Measurements from ENCODE around the gene PHETA1.

PHETA1 gene

DNA sequence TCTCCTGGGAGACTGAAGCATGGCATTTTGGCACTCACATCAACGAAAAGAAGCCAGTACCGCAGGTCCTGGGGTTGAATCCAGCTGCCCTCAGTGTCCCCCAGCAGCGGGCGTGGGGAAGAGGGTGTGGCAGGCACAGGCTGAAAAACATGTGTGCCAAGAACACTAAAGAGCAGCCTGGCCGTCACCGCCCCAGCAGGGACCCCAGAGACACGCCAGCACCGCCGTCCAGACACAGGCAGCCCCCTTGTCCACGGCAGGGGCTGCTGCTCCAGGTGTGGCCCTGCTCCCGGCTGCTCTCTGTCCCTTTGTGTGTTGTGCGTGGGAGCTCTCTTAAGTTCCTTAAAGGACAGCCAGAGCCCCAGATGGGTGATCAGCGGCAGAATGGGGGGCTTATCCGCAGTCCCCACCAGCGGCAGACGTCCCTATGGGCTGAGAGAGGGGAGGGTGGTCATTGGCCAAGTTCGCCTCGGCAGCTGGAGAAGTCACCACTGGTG lies 556 bp downstream of the PHETA1 start:
- DNase-seq, result no peak

DNA sequence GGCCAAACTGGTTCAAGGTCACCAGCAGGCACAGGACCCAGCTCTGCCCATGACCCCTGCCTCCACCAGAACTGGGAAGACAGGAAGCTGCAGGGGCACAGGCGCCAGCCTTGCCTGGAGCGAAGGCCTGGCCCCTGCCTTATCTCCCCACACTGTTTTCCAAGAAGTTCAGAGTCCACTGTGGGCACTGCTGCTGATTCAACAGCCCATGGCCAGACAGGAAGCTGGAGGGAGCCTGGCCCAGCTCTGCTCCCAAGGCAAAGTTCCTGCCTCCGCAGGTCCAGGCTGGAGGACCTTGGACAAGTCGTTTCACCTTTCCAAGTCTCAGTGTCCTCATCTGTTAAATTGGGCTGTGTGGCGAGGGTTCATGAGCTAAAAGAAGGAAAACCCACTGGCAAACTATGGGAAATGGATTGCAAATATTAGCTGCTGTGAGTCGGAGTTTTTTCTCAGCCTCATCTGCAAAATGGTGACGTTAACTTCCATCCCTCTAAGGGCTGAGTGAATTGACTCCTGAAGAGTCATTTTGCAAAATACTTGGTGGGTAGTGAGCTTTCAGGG lies 1.2 kb downstream of the PHETA1 start:
- no peak for DNase-seq

DNA sequence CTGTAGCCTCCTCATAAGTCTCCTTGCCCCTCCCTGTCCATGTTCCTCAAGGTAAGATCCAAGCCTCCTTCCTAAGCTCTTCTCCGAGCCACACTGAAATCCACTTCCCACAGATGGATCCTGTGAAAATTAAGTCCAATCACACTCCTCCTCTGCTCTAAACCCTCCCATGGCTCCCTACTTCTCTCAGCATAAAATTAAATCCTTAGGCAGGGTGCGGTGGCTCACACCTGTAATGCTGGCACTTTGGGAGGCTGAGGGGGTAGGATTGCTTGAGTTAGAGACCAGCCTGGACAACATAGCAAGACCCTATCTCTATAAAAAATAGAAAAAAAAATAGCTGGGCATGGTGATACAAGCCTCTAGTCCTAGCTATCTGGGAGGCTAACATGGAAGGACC lies 2.3 kb downstream of the PHETA1 start:
- DNase-seq, result no peak

DNA sequence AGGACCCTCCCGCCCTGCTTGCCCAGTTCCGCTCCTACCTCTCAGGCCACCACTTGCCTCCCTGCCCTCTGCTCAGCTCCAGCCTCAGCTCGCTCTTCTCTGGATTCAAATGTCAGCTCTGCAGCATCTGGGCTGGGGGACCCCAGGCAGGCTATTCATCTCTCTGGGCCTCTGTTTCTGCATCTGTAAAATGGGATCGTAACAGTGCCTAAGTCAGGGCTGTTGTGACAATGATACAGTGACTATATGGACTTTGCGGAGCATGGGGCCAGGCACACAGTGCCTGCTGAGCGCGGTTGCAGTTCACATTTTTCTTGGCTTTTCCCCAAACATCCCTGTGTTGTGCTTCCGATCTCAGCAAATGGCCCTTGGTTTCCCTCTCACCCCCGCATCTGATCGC lies 2.8 kb downstream of the PHETA1 start:
- DNase-seq, result no peak

DNA sequence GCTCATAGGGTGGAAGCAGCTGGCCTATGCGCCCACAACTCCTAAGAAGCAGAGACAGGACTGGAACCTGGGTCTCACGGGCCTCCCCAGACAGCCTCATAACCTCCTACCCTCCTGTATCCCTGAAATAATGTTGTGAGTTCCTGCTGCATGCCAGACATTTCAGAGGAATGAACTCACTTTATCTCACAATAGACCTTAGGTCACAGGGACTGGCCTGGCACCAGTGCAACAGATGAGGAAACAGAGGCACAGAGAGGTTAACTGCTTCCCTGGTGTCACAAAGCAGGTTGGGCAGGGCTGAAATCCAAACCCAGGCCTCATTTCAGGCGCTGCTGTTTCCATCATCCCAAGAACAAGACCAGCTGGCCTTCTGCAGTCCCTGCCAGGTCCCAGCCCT lies 5.3 kb downstream of the PHETA1 start:
- no peak for DNase-seq

GRCh38 chr12:111362687-111363475 lies 6.0 kb downstream of the PHETA1 start:
- no peak for DNase-seq

GRCh38 chr12:111361717-111362576 lies 6.9 kb downstream of the PHETA1 start:
- no peak for DNase-seq

DNA sequence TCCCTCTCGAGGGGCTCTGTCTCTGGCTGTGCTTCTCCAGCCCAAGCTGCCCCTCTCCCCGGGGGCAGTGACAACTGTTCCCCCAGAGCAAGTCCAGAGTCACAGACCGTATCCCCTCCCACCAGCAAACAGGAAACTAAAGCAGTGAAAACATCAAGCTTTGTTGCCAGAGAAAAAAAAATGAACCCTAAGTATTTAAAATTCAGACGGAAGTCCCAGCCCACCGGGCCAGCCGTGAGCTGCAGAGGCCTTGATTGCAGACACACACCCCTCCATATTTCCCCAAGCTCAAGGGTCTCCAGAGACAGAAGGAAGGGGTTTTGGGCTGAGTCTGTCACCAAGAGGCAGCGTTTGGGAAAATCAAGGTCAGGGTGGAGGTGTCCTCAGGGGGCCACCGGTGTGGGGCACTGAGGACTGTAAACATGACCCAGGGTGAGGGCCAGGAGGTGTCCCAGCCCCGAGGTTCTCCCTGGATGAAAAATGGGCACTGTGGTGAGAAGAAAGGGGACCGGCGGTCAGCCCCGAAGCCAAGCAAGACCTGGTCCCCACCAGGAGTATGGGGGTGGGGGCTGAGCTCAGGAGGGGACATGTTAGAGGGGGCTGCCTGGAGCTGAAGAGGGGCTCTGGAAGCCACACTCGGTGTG lies 7.7 kb downstream of the PHETA1 start:
- no peak for DNase-seq

- DNase-seq, result no peak
Measured at GRCh38 chr12:111360325-111360930, 8.5 kb downstream of the PHETA1 start.

DNA sequence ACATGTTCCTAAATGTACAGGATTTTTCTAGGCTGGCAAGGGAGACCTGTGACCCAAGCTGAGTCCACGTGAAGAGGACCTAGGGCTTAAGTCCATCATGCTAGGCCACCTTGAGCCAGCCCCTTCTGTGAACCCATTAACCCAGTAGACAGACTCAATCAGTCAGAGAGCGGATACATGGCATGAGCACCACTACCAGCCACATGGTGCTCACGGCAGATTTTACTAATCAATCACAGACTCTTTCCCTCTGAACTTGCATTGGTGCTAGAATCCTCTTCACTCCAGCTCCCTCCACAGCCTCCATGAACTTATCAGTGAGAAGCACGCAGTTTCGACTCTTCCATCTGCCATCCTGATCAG lies 9.0 kb downstream of the PHETA1 start:
- DNase-seq, result no peak

- peak; percentile 74 for DNase-seq
Measured at GRCh38 chr12:111359231-111359913, 9.5 kb downstream of the PHETA1 start.

GRCh38 chr12:111355201-111355925 lies 13.5 kb downstream of the PHETA1 start:
- DNase-seq, result no peak

DNA sequence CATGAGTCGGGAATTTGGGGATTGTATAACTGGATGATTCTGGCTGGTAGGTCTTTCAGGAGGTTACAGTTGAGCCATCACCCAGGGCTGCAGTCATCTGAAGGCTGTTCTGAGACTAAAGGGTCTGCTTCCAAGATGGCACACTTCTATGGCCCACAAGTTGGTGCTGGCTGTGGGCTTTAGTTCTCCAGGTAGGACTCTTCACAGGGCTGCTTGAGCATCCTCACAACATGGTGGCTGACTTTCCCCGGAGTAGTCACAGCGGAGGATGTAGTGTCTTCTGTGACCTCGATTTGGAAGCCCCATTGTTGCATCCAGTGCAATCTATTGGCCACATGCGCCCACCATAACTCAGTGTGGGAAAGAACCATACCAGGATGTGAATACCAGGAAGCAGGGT lies 14.4 kb downstream of the PHETA1 start:
- no peak for DNase-seq

- DNase-seq, result no peak
Measured at GRCh38 chr12:111353603-111354295, 15.1 kb downstream of the PHETA1 start.

DNA sequence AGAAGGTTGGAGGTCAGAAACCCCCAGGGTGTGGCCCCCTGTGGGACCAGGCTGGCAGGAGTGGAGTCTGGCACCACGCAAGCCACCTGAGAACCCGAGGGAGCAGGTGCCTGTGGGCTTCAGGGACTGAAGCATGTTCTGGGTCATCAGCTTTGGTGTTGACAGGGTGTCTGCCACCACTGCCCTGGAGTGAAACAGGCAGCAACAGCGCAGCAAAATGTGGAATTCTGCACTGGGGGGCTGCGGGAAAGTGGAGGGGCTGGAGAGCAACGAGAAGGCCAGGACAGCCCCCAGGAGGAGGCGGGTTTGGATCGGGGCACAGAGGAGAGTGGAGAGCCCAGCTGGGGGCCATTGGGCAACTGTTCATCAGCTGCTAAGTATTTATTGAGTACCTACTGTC lies 15.9 kb downstream of the PHETA1 start:
- DNase-seq, result no peak

- DNase-seq, result no peak
Measured at GRCh38 chr12:111352296-111352993, 16.4 kb downstream of the PHETA1 start.

DNA sequence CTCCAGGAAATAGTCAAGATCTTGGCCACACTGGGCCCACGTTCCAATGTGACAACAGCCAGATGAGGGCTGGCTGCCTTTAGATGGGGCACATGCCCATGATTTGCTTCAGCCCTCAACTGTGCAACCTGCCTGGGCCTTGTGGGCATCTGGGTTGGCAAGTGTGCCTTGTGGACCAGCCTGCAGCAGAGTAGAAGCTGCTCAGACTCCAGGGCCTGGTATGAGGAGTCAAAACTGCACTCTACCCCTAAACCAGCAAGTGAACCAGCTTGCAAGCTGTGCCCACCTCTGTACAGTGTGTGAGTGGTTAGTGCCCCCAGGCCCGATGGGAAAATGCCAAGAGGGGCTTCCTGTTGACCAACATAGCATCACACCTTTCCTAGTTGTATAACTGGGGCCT lies 17.9 kb downstream of the PHETA1 start:
- no peak for DNase-seq

DNA sequence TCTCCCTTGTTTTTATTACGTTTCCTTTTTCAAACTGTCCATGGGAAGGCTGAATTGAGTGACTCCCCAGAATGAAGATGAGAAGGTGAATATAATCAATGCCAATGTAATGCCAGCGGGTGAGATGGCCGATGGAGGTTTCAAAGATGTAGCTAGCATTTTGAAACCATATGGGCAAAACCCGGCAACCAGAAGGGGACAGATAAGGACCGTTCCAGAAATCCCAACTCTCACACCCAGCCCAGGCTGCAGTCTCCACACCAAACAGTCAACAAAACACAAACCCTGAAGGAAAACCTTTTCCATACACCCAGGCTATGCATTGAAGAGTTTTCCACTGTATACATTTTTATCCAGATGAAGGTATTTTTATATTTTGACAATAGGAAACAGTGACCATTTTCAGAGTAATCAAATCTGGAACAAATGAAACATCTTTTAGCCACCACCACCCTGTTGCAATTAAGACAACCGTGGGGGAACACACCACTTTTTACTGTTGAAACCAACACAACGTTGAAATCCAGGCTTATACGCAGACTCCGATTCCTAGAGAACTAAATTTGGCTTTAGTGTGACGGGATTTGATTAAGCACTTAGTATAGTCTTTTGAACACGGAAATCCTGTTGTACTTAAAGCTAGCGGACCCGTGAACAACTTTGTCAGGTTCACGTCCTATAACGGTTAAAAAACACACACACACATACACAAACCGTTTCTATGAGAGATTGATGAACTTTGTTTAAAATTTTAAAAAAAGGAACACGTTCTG lies 19.0 kb downstream of the PHETA1 start:
- no peak for DNase-seq

DNA sequence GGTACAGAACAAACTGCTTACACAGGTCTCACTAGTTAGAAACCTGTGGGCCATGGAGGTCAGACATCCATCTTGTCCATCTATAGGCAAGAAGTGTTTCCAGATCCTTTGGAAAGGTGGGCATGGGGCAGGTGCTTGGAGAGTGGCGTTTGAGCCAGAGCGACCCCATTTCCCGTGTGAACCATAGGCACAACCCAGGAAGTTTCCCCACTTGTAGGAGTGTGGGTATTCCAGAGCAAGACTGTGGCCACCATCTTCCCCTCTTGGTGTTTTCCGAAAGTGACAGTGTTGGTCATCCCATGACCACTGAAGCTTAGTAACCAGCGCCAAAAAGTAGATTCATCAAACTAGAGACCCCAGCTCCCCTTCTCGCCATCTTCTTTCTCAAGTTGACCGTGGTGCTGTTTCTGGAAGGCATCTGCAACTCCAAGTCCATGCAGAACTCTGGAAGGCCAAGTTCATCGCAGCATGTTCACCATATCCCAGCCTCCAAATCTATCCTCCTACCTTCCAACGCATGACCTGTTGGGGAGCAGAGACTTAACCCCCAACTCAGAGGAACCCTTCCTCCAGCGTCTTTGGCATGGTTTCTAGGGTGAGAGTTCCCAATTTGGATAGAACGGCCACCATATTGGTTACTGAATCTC lies 19.7 kb downstream of the PHETA1 start:
- DNase-seq, result no peak

Measured in stimulated activated CD8-positive, alpha-beta memory T cell treated with anti-CD3 and anti-CD28 coated beads, Interleukin-4, amount 100 ng/mL, for 48 hours (primary cell).